ENCODE data around the gene DCAKD.

Gene DCAKD

GRCh38 chr17:44976206-44976605 lies 75.2 kb downstream of the DCAKD start:
- no peak for DNase-seq (ENCODE audit: low read depth, low spot score)

All from brain pericyte (primary cell).